HL-60 (cell line): ENCODE results near the gene ADGRB3.
"Not testable (repeated sequence)": the region's sequence is repeated elsewhere in the genome, so short reads cannot be mapped to it uniquely, and the experiment has no call there.

Experiments
- DNase-seq, 2 experiments: peaks; one replicate each; pipeline ENCODE4 v3.0.0-alpha.2; 2010 to 2020; ENCODE audit warnings: low read depth in 1 of 2, low spot score in 1 of 2
- H3K27ac ChIP-seq: fragments of 250-450 bp; sonication (Bioruptor Pico); replicated peaks from 2 replicates; pipeline ENCODE4 v1.5.1; 2020; ENCODE audit warnings: mild to moderate bottlenecking, moderate library complexity
- H3K27me3 ChIP-seq: fragments of 250-450 bp; sonication (Bioruptor Pico); 2 replicates; pipeline ENCODE4 v1.5.1; 2021; ENCODE audit warnings: mild to moderate bottlenecking, moderate library complexity; ENCODE audit not compliant: insufficient read depth, poor library complexity, severe bottlenecking
- H3K4me3 ChIP-seq: replicated peaks from 2 replicates; pipeline ENCODE4 v1.5.1; 2011; ENCODE audit warnings: mild to moderate bottlenecking, control low read depth, low read length; ENCODE audit not compliant: insufficient read depth
- GABPA ChIP-seq: IDR thresholded peaks from 2 replicates; pipeline ENCODE4 v1.6.1; 2012; ENCODE audit warnings: low read depth
- POLR2AphosphoS5 ChIP-seq: IDR thresholded peaks from 2 replicates; pipeline ENCODE4 v1.6.1; 2012; ENCODE audit warnings: low read depth
- REST ChIP-seq: IDR thresholded peaks from 2 replicates; pipeline ENCODE4 v1.6.1; 2012; ENCODE audit warnings: low read depth; ENCODE audit not compliant: insufficient replicate concordance
- SPI1 ChIP-seq: IDR thresholded peaks from 2 replicates; pipeline ENCODE4 v1.6.1; 2012; ENCODE audit warnings: low read depth, mild to moderate bottlenecking, borderline replicate concordance
- TF ChIP-seq, protein P1 (sequence below): IDR thresholded peaks from one replicate; pipeline ENCODE4 v1.5.1; 2011; ENCODE audit warnings: low read length, control low read depth, inconsistent platforms; ENCODE audit not compliant: insufficient read depth

The ADGRB3 gene

GRCh38 chr6:68741501-68742386 lies 106.7 kb downstream of the ADGRB3 start:
- H3K27ac ChIP-seq, result no peak overlapping the region
- DNase-seq, result no peak
- H3K4me3 ChIP-seq, result no peak overlapping the region

GRCh38 chr6:68743099-68743498 lies 108.0 kb downstream of the ADGRB3 start:
- no peak for DNase-seq
- no peak overlapping the region for H3K4me3 ChIP-seq
- TF ChIP-seq SPI1 (no peak), REST (no peak), GABPA (no peak), POLR2AphosphoS5 (no peak)
- TF ChIP-seq, protein P1, sequence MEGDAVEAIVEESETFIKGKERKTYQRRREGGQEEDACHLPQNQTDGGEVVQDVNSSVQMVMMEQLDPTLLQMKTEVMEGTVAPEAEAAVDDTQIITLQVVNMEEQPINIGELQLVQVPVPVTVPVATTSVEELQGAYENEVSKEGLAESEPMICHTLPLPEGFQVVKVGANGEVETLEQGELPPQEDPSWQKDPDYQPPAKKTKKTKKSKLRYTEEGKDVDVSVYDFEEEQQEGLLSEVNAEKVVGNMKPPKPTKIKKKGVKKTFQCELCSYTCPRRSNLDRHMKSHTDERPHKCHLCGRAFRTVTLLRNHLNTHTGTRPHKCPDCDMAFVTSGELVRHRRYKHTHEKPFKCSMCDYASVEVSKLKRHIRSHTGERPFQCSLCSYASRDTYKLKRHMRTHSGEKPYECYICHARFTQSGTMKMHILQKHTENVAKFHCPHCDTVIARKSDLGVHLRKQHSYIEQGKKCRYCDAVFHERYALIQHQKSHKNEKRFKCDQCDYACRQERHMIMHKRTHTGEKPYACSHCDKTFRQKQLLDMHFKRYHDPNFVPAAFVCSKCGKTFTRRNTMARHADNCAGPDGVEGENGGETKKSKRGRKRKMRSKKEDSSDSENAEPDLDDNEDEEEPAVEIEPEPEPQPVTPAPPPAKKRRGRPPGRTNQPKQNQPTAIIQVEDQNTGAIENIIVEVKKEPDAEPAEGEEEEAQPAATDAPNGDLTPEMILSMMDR, result no peak

More at GRCh38 chr6:68741501-68742386, 106.7 kb downstream of the ADGRB3 start:
- H3K27me3 ChIP-seq, result no peaks in the 10 kb centered on the region
- TF ChIP-seq SPI1 (no peak), REST (no peak), GABPA (no peak), POLR2AphosphoS5 (no peak)
- TF ChIP-seq, protein P1, result no peak

DNA sequence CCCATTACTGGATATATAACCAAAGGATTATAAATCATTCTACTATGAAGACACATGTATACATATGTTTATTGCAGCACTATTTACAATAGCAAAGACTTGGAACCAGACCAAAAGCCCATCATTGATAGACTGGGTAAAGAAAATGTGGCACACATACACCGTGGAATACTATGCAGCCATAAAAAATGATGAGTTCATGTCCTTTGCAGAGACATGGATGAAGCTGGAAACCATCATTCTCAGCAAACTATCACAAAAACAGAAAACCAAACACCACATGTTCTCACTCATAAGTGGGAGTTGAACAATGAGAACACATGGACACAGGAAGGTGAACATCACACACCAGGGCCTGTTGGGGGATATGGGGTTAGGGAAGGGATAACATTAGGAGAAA lies 109.3 kb downstream of the ADGRB3 start:
- not testable (repeated sequence) for H3K27ac ChIP-seq, DNase-seq

More at GRCh38 chr6:68743099-68743498, 108.0 kb downstream of the ADGRB3 start:
- no peaks in the 10 kb centered on the region for H3K27me3 ChIP-seq
- no peak overlapping the region for H3K27ac ChIP-seq

GRCh38 chr6:68746376-68746775 lies 111.3 kb downstream of the ADGRB3 start:
- no peak overlapping the region for H3K4me3 ChIP-seq
- DNase-seq, result no peak
- H3K27ac ChIP-seq, result no peak overlapping the region
- TF ChIP-seq GABPA, result no peak
- no peak for TF ChIP-seq SPI1
- no peak for TF ChIP-seq REST
- TF ChIP-seq, protein P1, result no peak
- H3K27me3 ChIP-seq, result no peaks in the 10 kb centered on the region

More for the DNA sequence above, 109.3 kb downstream of the ADGRB3 start:
- H3K27me3 ChIP-seq, H3K4me3 ChIP-seq: not testable (repeated sequence)
